Measurements from ENCODE around the gene MRRF.
"Not testable (repeated sequence)": the region's sequence is repeated elsewhere in the genome, so short reads cannot be mapped to it uniquely, and the experiment has no call there.

Gene MRRF

DNA sequence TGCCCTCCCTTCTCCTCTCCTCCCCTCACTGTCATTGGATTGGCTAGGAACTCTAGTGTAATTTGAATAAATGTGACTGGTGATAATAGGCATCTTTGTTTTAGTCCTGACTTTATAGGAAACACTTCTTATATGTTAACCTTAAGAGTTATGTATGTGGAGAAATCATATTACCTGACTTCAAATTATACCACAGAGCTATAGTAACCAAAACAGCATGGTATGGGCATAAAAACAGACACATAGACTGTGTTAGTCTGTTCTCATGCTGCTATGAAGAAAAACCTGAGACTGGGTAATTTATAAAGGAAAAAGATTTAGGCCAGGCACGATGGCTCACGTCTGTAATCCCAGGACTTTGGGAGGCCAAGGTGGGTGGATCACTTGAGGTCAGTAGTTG, 9.4 kb downstream of the MRRF start:
- no peak for DNase-seq (ENCODE audit: low read depth in 1 of 2, low spot score in 1 of 2)

DNA sequence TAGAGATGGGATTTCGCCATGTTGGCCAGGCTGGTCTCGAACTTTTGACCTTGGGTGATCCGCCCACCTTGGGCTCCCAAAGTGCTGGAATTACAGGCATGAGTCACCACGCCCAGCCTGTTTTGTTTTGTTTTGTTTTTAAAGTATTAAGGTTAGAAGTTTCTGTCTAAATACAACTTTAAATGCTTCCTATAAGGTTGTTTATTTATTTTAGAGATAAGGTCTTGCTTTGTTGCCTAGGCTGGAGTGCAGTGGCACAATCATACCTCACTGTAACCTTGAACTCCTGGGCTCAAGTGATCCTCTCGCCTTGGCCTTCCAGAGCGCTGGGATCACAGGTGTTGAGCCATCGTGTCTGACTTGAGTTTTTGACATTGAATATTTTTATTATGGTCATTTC, 11.4 kb downstream of the MRRF start:
- no peak for DNase-seq (ENCODE audit: low read depth in 1 of 2, low spot score in 1 of 2)

DNA sequence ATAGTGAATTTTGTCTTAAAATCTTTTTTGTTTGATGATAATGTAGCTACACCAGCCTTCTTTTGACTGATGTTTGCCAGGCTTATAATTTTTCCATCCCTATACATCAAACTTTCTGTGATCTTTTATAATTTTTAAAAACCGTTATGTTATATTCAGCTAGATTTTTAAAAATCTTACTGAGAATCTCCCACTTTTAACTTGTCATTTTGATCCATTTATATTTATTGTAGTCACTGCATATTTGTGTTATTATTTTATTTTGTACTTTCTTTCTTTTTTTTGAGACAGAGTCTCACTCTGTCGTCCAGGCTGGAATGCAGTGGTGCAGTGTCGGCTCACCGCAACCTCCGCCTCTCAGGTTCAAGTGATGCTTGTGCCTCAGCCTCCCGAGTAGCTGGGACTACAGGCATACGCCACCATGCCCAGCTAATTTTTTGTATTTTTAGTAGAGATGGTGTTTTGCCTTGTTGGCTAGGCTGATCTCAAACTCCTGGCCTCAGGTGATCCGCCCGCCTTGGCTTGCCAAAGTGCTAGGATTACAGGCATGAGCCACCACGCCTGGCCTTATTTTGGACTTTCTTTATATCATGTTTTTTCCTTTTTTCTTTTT, 12.7 kb downstream of the MRRF start:
- DNase-seq (ENCODE audit: low read depth in 1 of 2, low spot score in 1 of 2), result no peak

DNA sequence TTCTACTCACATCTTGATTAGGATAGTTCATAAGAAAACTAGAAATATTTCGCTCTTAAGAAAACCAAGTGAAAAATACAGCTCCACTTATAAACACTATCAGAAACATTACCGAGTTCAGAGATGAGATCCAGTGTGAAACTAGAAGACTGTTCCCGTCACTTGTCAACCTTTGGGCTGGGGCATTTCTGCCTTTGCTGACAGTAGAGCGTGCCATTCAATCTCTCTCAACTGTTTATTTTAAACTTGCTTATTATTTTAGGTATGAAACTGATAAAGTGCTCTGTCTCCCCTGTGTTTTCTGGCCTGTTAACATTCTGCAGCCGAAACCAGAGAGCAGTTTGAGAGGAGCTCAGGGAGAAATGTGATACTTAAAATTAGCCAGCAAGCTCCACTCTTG, 16.7 kb downstream of the MRRF start:
- DNase-seq (ENCODE audit: low read depth in 1 of 2, low spot score in 1 of 2), result no peak

GRCh38 chr9:122286764-122287163, 22.1 kb downstream of the MRRF start:
- DNase-seq (ENCODE audit: low read depth in 1 of 2, low spot score in 1 of 2), result no peak

- DNase-seq (ENCODE audit: low read depth in 1 of 2, low spot score in 1 of 2), result no peak
Measured at GRCh38 chr9:122287214-122287720, 22.6 kb downstream of the MRRF start.

DNA sequence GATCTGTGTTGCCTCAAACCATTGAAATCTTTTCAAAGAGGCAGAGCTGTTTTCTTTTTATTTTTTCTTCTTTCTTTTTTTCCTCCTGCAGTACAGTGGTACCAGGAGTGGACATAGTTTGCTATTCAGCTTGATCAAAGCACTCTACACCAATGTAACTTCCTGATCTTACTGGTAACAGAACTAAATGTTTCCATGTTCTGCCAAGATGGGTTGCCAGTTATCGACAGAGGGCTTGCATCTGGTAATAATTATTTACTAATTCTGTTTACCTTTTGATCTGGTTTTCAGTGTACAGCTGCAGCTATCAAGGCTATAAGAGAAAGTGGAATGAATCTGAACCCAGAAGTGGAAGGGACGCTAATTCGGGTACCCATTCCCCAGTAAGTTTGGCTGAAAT, 26.8 kb downstream of the MRRF start:
- DNase-seq (ENCODE audit: low read depth in 1 of 2, low spot score in 1 of 2), result no peak

DNA sequence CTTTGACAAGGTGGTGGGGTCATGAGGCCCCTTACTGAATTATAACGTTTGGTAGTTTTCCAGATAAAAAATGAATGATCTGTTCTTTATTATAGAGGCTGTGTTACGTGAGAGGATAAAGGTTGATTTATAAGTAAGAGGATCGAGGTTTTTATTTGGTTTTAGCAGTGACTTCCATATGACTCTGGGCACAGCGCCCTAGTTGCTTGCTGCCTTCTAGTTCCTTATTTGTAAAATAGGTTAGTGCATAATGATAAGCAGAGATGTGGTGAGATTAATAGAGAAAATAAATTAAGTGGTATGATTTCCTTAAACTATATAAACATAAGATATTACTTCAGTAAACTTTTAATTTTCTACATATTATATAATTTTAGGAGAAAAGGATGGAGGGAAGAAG, 29.8 kb downstream of the MRRF start:
- no peak for DNase-seq (ENCODE audit: low read depth in 1 of 2, low spot score in 1 of 2)

GRCh38 chr9:122297512-122297911, 32.8 kb downstream of the MRRF start:
- DNase-seq (ENCODE audit: low read depth in 1 of 2, low spot score in 1 of 2), result no peak

GRCh38 chr9:122302237-122303093, 37.8 kb downstream of the MRRF start:
- no peak for DNase-seq (ENCODE audit: low read depth in 1 of 2, low spot score in 1 of 2)

DNA sequence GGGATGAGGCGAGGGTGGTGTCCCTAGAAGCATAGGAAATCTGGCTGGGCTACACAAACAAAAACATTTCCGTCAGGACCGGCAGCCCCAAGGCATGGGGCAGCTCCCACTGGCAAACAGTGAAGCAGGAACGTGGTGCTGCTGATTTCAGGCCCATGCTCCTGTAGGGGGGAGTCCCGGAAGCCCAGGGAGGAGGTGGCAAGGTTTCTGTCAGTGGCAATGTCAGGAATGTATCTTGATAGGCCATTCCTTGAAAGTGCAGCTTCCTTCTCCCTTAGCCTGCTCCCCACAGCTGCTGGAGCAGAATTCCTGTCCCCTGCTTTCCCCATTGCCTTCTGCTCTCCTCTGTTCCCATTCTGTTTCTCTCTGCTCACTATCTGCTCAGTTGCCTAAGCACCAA, 42.4 kb downstream of the MRRF start:
- DNase-seq (ENCODE audit: low read depth in 1 of 2, low spot score in 1 of 2), result no peak

DNA sequence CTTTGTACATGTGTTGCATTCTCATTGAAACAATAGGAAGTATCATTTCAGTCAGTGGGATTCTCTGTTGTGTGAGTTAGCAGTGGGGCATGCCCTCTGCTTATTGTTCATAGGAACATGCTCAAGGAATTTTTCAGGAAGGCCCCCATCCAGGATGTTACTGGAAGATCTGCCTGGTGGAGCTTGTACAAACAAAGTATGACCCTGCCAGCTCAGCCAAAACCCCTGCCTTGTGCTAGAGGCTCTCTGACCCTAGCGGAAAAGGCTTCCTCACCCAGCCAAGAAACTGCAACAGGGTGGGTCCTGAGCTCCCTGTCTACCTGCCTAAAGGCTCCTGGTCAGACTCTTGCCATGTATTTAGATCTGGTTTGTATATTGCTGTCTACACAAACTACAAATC, 43.2 kb downstream of the MRRF start:
- no peak for DNase-seq (ENCODE audit: low read depth in 1 of 2, low spot score in 1 of 2)

- no peak for DNase-seq (ENCODE audit: low read depth in 1 of 2, low spot score in 1 of 2)
Measured at GRCh38 chr9:122309861-122310260, 45.2 kb downstream of the MRRF start.

DNA sequence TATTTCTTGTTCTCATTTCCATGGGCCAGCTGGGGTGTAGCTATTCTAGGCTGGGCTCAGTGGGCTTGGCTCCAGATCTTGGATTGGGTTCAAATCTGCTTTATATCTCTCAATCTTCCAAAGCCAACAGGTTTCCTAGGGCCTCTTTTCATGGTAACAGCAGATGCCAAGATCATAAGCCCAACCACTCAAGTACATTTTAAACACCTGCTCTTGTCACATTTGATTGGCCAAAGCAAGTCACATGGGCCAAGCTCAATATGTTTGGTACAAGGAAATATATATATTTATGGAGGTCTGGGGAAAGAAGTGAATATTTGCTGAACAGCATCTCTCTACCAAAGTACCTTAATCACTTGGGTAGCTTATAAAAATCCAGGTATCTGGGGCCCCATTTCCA, 49.5 kb downstream of the MRRF start:
- DNase-seq (ENCODE audit: low read depth in 1 of 2, low spot score in 1 of 2), result no peak

- DNase-seq (ENCODE audit: low read depth in 1 of 2, low spot score in 1 of 2), result no peak
Measured at GRCh38 chr9:122315534-122315933, 50.9 kb downstream of the MRRF start.

GRCh38 chr9:122318284-122318683, 53.6 kb downstream of the MRRF start:
- no peak for DNase-seq (ENCODE audit: low read depth in 1 of 2, low spot score in 1 of 2)

GRCh38 chr9:122320413-122320881, 55.8 kb downstream of the MRRF start:
- no peak for DNase-seq (ENCODE audit: low read depth in 1 of 2, low spot score in 1 of 2)

- DNase-seq (ENCODE audit: low read depth in 1 of 2, low spot score in 1 of 2), result no peak
Measured at GRCh38 chr9:122322553-122322952, 57.9 kb downstream of the MRRF start.

DNA sequence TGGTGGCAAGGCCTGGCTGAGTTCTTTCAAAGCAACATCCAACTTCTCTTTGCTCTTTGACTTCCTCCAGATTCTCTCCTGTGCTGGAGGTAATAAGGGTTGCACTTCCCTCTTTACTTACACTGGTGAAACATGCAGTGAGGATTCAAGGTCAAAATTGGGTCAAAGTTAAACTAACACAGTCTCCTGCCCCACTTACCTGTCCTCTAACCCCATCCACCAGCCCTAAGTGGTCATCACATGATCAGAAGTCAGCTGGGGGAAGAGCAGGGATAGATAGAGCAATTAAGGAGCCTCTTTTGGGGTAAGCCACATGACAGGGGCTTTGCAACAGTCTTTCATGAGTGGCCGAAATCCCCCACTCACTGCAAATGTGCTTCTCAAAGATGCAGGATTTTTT, 60.0 kb downstream of the MRRF start:
- DNase-seq (ENCODE audit: low read depth in 1 of 2, low spot score in 1 of 2), result not testable (repeated sequence)

- DNase-seq (ENCODE audit: low read depth in 1 of 2, low spot score in 1 of 2), result no peak
Measured at GRCh38 chr9:122325124-122325523, 60.4 kb downstream of the MRRF start.

DNA sequence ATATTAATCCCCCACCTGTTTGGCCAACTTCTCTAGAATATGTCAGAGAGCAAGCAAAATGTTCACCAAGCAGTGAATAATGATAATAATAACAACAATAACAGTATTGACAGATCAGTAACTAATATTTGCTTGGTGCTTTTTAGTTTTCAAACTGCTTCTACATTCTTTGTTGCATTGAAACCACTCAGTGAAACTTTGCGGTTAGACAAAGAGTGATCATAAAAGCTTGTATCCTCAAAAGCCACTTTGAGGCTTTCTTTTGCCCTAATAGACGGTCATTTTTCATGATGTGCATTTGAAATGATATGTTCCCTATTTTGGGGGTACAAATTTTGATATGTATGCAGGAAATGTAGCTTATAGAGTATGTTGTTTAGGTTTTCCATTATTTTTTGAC, 62.5 kb downstream of the MRRF start:
- DNase-seq (ENCODE audit: low read depth in 1 of 2, low spot score in 1 of 2), result no peak

- no peak for DNase-seq (ENCODE audit: low read depth in 1 of 2, low spot score in 1 of 2)
Measured at GRCh38 chr9:122329597-122329996, 64.9 kb downstream of the MRRF start.

Data from stimulated activated CD4-positive, alpha-beta T cell treated with anti-CD3 and anti-CD28 coated beads, Interleukin-15, amount 100 ng/mL, for 1 hour (primary cell).